Ishikawa (cell line): ENCODE results near the gene ACTR3C.

Experiments
- CEBPB ChIP-seq: IDR thresholded peaks from 2 replicates; pipeline ENCODE4 v1.6.1; 2012
- CREB1 ChIP-seq: IDR thresholded peaks from 2 replicates; pipeline ENCODE4 v1.6.1; 2012; ENCODE audit warnings: low read depth
- EGR1 ChIP-seq: IDR thresholded peaks from 2 replicates; pipeline ENCODE4 v1.6.1; 2012
- EP300 ChIP-seq: IDR thresholded peaks from 2 replicates; pipeline ENCODE4 v1.6.1; 2012; ENCODE audit warnings: borderline replicate concordance
- FOXM1 ChIP-seq: IDR thresholded peaks from 2 replicates; pipeline ENCODE4 v1.6.1; 2012; ENCODE audit warnings: low read depth, borderline replicate concordance
- MAX ChIP-seq: IDR thresholded peaks from 2 replicates; pipeline ENCODE4 v1.6.1; 2012
- NFIC ChIP-seq: IDR thresholded peaks from 2 replicates; pipeline ENCODE4 v1.6.1; 2012
- RAD21 ChIP-seq: IDR thresholded peaks from 2 replicates; pipeline ENCODE4 v1.6.1; 2012; ENCODE audit warnings: low read depth
- REST ChIP-seq: IDR thresholded peaks from 2 replicates; pipeline ENCODE4 v1.6.1; 2012; ENCODE audit warnings: low read depth, mild to moderate bottlenecking
- TAF1 ChIP-seq: IDR thresholded peaks from 2 replicates; pipeline ENCODE4 v1.6.1; 2012; ENCODE audit warnings: low read depth, mild to moderate bottlenecking
- TCF12 ChIP-seq: IDR thresholded peaks from 2 replicates; pipeline ENCODE4 v1.6.1; 2012; ENCODE audit warnings: low read depth
- TEAD4 ChIP-seq: IDR thresholded peaks from 2 replicates; pipeline ENCODE4 v1.6.1; 2012
- USF1 ChIP-seq: IDR thresholded peaks from 2 replicates; pipeline ENCODE4 v1.6.1; 2012
- YY1 ChIP-seq: IDR thresholded peaks from 2 replicates; pipeline ENCODE4 v1.6.1; 2012; ENCODE audit warnings: low read depth
- ZBTB7A ChIP-seq: IDR thresholded peaks from 2 replicates; pipeline ENCODE4 v1.6.1; 2012; ENCODE audit warnings: low read depth

Gene ACTR3C

GRCh38 chr7:150322114-150322832 is 1.1 kb downstream of the ACTR3C start:
- TF ChIP-seq FOXM1 (no peak), MAX (no peak), TEAD4 (no peak), TAF1 (no peak), ZBTB7A (no peak), NFIC (no peak)

- TF ChIP-seq REST (no peak), MAX (no peak), FOXM1 (no peak), EGR1 (no peak), RAD21 (no peak), YY1 (no peak), NFIC (no peak), EP300 (no peak), TCF12 (no peak), TEAD4 (no peak), USF1 (no peak), CEBPB (no peak)
Observed at GRCh38 chr7:150321788-150322113, 1.6 kb downstream of the ACTR3C start.

- TF ChIP-seq YY1 (no peak), RAD21 (no peak), MAX (no peak), CEBPB (no peak), NFIC (no peak), FOXM1 (no peak), ZBTB7A (no peak), CREB1 (no peak), TAF1 (no peak), EGR1 (no peak), REST (no peak), TEAD4 (no peak), EP300 (no peak), USF1 (no peak), TCF12 (no peak)
Observed at GRCh38 chr7:150317748-150318444, 5.4 kb downstream of the ACTR3C start.

- TF ChIP-seq USF1 (no peak), TEAD4 (no peak), FOXM1 (no peak), NFIC (no peak), YY1 (no peak), REST (no peak), ZBTB7A (no peak), EP300 (no peak), CEBPB (no peak), MAX (no peak), CREB1 (no peak), TCF12 (no peak), RAD21 (no peak), TAF1 (no peak), EGR1 (no peak)
Observed at GRCh38 chr7:150314639-150315239, 8.6 kb downstream of the ACTR3C start.
